GM23338 (cell line): ENCODE data around the gene OTOS. TPM values are rescaled to one million over a fixed set of nuclear protein-coding genes. Genes with fewer than 3 reads are reported as not detected.

ENCODE experiments used
- ATAC-seq: fragments of 200-7000 bp; cut with Tn5 transposase; 3 replicates; pipeline ENCODE4 v1.9.1; 2020
- DNase-seq: peaks from one replicate; pipeline ENCODE4 v3.0.0-alpha.2; 2015; ENCODE audit warnings: low spot score
- H2AFZ ChIP-seq: fragments of 200-600 bp; sonication (generic); 2 replicates; pipeline ENCODE4 v1.8.0; 2016; ENCODE audit warnings: antibody characterized with exemption, mild to moderate bottlenecking, moderate library complexity
- H3F3A ChIP-seq: fragments of 200-600 bp; sonication (generic); replicated peaks from 2 replicates; pipeline ENCODE4 v1.8.0; 2017; ENCODE audit warnings: antibody characterized with exemption, mixed run types, low read depth
- H3K27ac ChIP-seq: fragments of 200-600 bp; sonication (generic); 2 replicates; pipeline ENCODE4 v1.6.1; 2016; ENCODE audit warnings: low read depth
- H3K27me3 ChIP-seq: fragments of 200-600 bp; sonication (generic); 2 replicates; pipeline ENCODE4 v1.8.0; 2016; ENCODE audit warnings: mild to moderate bottlenecking, mixed run types, moderate library complexity; ENCODE audit not compliant: insufficient read depth
- H3K36me3 ChIP-seq: fragments of 200-600 bp; sonication (generic); 2 replicates; pipeline ENCODE4 v1.8.0; 2016; ENCODE audit warnings: mild to moderate bottlenecking; ENCODE audit not compliant: insufficient read depth
- H3K4me1 ChIP-seq: fragments of 200-600 bp; sonication (generic); 2 replicates; pipeline ENCODE4 v1.8.0; 2016; ENCODE audit warnings: mild to moderate bottlenecking, moderate library complexity; ENCODE audit not compliant: insufficient read depth
- H3K4me2 ChIP-seq: fragments of 200-600 bp; sonication (generic); 2 replicates; pipeline ENCODE4 v1.7.1; 2017; ENCODE audit warnings: mixed run types
- H3K4me3 ChIP-seq: fragments of 200-600 bp; sonication (generic); 2 replicates; pipeline ENCODE4 v1.6.1; 2016; ENCODE audit warnings: mixed run types
- H3K79me2 ChIP-seq: fragments of 200-600 bp; sonication (generic); replicated peaks from 2 replicates; pipeline ENCODE4 v1.8.0; 2017; ENCODE audit warnings: mild to moderate bottlenecking; ENCODE audit not compliant: insufficient read depth
- H3K9me2 ChIP-seq: fragments of 200-600 bp; sonication (generic); 2 replicates; pipeline ENCODE4 v1.8.0; 2017; ENCODE audit not compliant: insufficient read depth
- H4K20me1 ChIP-seq: fragments of 200-600 bp; sonication (generic); replicated peaks from 2 replicates; pipeline ENCODE4 v1.8.0; 2017; ENCODE audit warnings: mild to moderate bottlenecking; ENCODE audit not compliant: insufficient read depth
- H3K27ac Mint-ChIP-seq: 2 replicates; pipeline ENCODE4 v1.8.0; 2020; ENCODE audit warnings: inconsistent platforms, mild to moderate bottlenecking, moderate library complexity, mixed read lengths
- H3K27me3 Mint-ChIP-seq: 3 replicates; pipeline ENCODE4 v1.8.0; 2022; ENCODE audit warnings: low read depth, mild to moderate bottlenecking, moderate library complexity, mixed read lengths, inconsistent platforms; ENCODE audit not compliant: insufficient read depth, poor library complexity
- H3K36me3 Mint-ChIP-seq: 3 replicates; pipeline ENCODE4 v1.8.0; 2021; ENCODE audit warnings: low read depth, mild to moderate bottlenecking, inconsistent platforms, moderate library complexity, mixed read lengths
- H3K4me1 Mint-ChIP-seq: 3 replicates; pipeline ENCODE4 v1.8.0; 2020; ENCODE audit warnings: mild to moderate bottlenecking, inconsistent platforms, mixed read lengths
- H3K4me3 Mint-ChIP-seq: 3 replicates; pipeline ENCODE4 v1.8.0; 2021; ENCODE audit warnings: moderate library complexity, mild to moderate bottlenecking, inconsistent platforms, mixed read lengths
- H3K9me3 Mint-ChIP-seq: 3 replicates; pipeline ENCODE4 v1.8.0; 2020; ENCODE audit warnings: moderate library complexity, mild to moderate bottlenecking, inconsistent platforms, mixed read lengths
- EZH2 ChIP-seq: fragments of 200-600 bp; sonication (generic); IDR thresholded peaks from one replicate; pipeline ENCODE4 v1.8.0; 2017; ENCODE audit warnings: antibody characterized with exemption, mild to moderate bottlenecking, low read depth; ENCODE audit not compliant: unreplicated experiment
- EZH2phosphoT487 ChIP-seq: fragments of 200-600 bp; sonication (generic); IDR thresholded peaks from one replicate; pipeline ENCODE4 v1.8.1; 2018; ENCODE audit warnings: antibody characterized with exemption; ENCODE audit not compliant: unreplicated experiment
- NANOG ChIP-seq: IDR thresholded peaks from 2 replicates; pipeline ENCODE4 v1.6.1; 2016; ENCODE audit warnings: antibody characterized with exemption, borderline replicate concordance
- POLR2AphosphoS5 ChIP-seq: IDR thresholded peaks from 2 replicates; pipeline ENCODE4 v1.6.1; 2016; ENCODE audit warnings: antibody characterized with exemption, low read depth
- ZNF114 ChIP-seq: fragments of 250-450 bp; sonication (Bioruptor Pico); IDR thresholded peaks from 2 replicates; pipeline ENCODE4 v1.5.0; 2020; ENCODE audit warnings: mild to moderate bottlenecking, moderate library complexity
- ZNF331 ChIP-seq: fragments of 250-450 bp; sonication (Bioruptor Pico); IDR thresholded peaks from 2 replicates; pipeline ENCODE4 v1.5.0; 2020; ENCODE audit warnings: low read depth, mild to moderate bottlenecking, moderate library complexity
- ZNF462 ChIP-seq: fragments of 250-450 bp; sonication (Bioruptor Pico); IDR thresholded peaks from 2 replicates; pipeline ENCODE4 v1.5.0; 2020; ENCODE audit warnings: mild to moderate bottlenecking, moderate library complexity
- polyA plus RNA-seq: library from polyadenylated mRNA; unstranded; fragments of >200 nt; fragmentation: Nextera tagmentation; extraction: Ambion mirVana; gene quantifications from 2 replicates; pipeline ENCODE4 v1.2.1, GENCODE V29; 2016
- total RNA-seq: library from RNA; depleted of rRNA; stranded (reverse); fragments of >200 nt; shearing (Covaris generic); gene quantifications from 2 replicates; pipeline ENCODE4 v1.2.3, GENCODE V29; 2014

OTOS gene
- total and polyA plus RNA-seq, 2 experiments from 2014 or later, result 0.40 TPM; not detected in 1

DNA sequence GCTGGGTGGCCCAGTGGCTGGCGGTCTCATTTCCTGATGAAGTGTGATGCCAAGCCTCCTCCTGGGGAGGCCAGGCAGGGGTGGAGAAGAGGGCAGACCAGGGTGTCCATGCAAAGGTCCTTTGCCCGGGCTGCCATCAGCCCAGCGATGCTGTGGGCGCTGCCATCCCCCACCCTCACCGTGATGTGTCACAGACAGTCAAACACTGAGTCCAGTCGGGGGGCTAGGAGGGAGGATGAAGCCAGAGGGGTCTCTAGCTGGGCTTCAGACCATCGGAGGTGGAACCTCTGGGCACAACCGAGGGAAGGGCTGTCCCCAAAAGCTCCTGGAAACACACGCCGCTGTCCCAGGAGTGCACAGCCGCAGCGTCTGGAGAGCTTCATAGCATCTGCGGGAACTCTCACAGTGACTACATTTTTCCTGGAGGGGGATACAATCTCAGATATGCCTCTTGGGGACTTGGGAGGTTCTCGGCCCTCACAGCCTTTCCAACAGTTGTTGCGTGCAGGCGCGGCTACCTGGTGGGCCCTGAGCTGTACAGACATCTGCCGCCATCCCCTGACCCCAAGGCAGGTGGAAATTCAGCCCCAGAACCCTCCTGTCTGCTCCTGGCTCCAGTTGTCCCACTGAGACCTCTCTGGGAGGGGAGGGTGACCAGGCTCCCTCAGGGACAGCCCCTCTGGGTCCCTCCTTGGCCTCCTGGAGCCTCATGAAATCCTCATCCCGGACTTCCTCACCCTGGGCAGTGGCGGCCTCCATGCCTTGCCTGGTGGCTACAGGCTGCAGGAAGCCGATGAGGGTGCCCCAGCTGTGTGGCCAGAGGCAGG, 26.5 kb upstream of the OTOS start (continued):
- no peak for TF ChIP-seq ZNF462
- TF ChIP-seq EZH2phosphoT487, result no peak
- TF ChIP-seq NANOG, result no peak
- TF ChIP-seq EZH2, result no peak
- no peak for TF ChIP-seq ZNF331 (CRISPR knock-in tag)

- Histone ChIP-seq H3K27me3 (no peaks in the 10 kb centered on the region), H3K4me3 (no peak overlapping the region), H3F3A (peaks cover 7% of the 10 kb centered on the region), H3K36me3 (no peaks in the 10 kb centered on the region), H3K27ac (no peak overlapping the region), H4K20me1 (no peaks in the 10 kb centered on the region), H3K4me2 (no peak overlapping the region), H3K79me2 (no peaks in the 10 kb centered on the region), H2AFZ (no peak overlapping the region), H3K4me1 (no peaks in the 10 kb centered on the region), H3K9me2 (no peaks in the 10 kb centered on the region)
- no peak overlapping the region for H3K27ac Mint-ChIP-seq
- DNase-seq (no peak), ATAC-seq (no peak)
- TF ChIP-seq ZNF462 (no peak), ZNF114 (CRISPR knock-in tag) (no peak), POLR2AphosphoS5 (no peak)
- no peaks in the 10 kb centered on the region for H3K36me3 Mint-ChIP-seq
- peaks cover 2% of the 10 kb centered on the region for H3K27me3 Mint-ChIP-seq
- H3K4me3 Mint-ChIP-seq, result no peak overlapping the region
- H3K9me3 Mint-ChIP-seq, result peaks cover 5% of the 10 kb centered on the region
- H3K4me1 Mint-ChIP-seq, result no peaks in the 10 kb centered on the region
Observed at GRCh38 chr2:240166191-240166590, 25.7 kb upstream of the OTOS start.
